H1 (cell line): ENCODE results near the gene RHCG. TPM values are rescaled to one million over a fixed set of nuclear protein-coding genes. Genes with fewer than 3 reads are reported as not detected.

ENCODE experiments used
- ASH2L ChIP-seq: fragments of 200-600, 300-600 bp; sonication (generic); IDR thresholded peaks from one replicate; pipeline ENCODE4 v1.7.1; 2017; ENCODE audit warnings: low read length
- FOSL1 ChIP-seq: IDR thresholded peaks from 2 replicates; pipeline ENCODE4 v1.6.1; 2011; ENCODE audit warnings: mild to moderate bottlenecking, low read depth, low read length, moderate library complexity; ENCODE audit not compliant: insufficient read depth
- POLR2A ChIP-seq, 2 experiments: IDR thresholded peaks; 1 replicate in 1 of 2; 2 replicates in 1 of 2; pipeline ENCODE4 v1.6.1; 2011; ENCODE audit warnings: low read depth in 2 of 2, low read length in 2 of 2, mild to moderate bottlenecking in 2 of 2; ENCODE audit errors: control extremely low read depth in 1 of 2
- POLR2AphosphoS5 ChIP-seq: IDR thresholded peaks from 2 replicates; pipeline ENCODE4 v1.6.1; 2011; ENCODE audit warnings: low read depth, low read length
- POU5F1 ChIP-seq: IDR thresholded peaks from 2 replicates; pipeline ENCODE4 v1.6.1; 2011; ENCODE audit warnings: low read depth, mild to moderate bottlenecking, low read length, moderate library complexity
- SP1 ChIP-seq: IDR thresholded peaks from 2 replicates; pipeline ENCODE4 v1.6.1; 2011; ENCODE audit warnings: low read depth, low read length
- polyA plus RNA-seq, 7 experiments: library from polyadenylated mRNA; depleted of rRNA in 3 of 7; stranded (reverse) in 5 of 7; unstranded in 2 of 7; fragments of >200 nt in 5 of 7; fragments of 200-250 nt in 2 of 7; gene quantifications; 1 replicate in 5 of 7; 2 replicates in 1 of 7; 4 replicates in 1 of 7; pipeline versions ENCODE4 v1.2.1 to v1.2.3, GENCODE V29; 2011 to 2013; ENCODE audit warnings: missing spikeins in 2 of 7, mixed read lengths in 2 of 7
- total RNA-seq: library from RNA; stranded (reverse); fragmentation: NEBNext Ultra II Directional; extraction: Animal tissue kit (Norgen Biotek cat#: 25700); gene quantifications from 2 replicates; pipeline ENCODE4 v1.2.1, GENCODE V29; 2021

Gene RHCG
- total and polyA plus RNA-seq, 2 of the 8 experiments (the other 6 are each of a cell fraction or from before 2014, with no cell fraction given): 0.68 TPM; not detected in 1

- no peak for TF ChIP-seq SP1
- no peak for TF ChIP-seq ASH2L
- TF ChIP-seq POLR2AphosphoS5: no peak
- TF ChIP-seq POLR2A (IDR thresholded peaks at IDR 0.05; ENCODE audit: control extremely low read depth in 1 of 2, low read depth in 2 of 2, low read length in 2 of 2): no peak
- no peak for TF ChIP-seq POU5F1
- no peak for TF ChIP-seq FOSL1
Observed at GRCh38 chr15:89475661-89476060, 20.7 kb downstream of the RHCG start (continued).
